HG02763 (cell line): ENCODE results near the gene FAM216A.
"Not testable (repeated sequence)": the region's sequence is repeated elsewhere in the genome, so short reads cannot be mapped to it uniquely, and the experiment has no call there.

Experiments
- ATAC-seq: cut with Tn5 transposase; IDR thresholded peaks from one replicate; pipeline ENCODE4 v1.9.1; 2021; ENCODE audit warnings: mild to moderate bottlenecking, moderate library complexity; ENCODE audit not compliant: unreplicated experiment

The FAM216A gene

DNA sequence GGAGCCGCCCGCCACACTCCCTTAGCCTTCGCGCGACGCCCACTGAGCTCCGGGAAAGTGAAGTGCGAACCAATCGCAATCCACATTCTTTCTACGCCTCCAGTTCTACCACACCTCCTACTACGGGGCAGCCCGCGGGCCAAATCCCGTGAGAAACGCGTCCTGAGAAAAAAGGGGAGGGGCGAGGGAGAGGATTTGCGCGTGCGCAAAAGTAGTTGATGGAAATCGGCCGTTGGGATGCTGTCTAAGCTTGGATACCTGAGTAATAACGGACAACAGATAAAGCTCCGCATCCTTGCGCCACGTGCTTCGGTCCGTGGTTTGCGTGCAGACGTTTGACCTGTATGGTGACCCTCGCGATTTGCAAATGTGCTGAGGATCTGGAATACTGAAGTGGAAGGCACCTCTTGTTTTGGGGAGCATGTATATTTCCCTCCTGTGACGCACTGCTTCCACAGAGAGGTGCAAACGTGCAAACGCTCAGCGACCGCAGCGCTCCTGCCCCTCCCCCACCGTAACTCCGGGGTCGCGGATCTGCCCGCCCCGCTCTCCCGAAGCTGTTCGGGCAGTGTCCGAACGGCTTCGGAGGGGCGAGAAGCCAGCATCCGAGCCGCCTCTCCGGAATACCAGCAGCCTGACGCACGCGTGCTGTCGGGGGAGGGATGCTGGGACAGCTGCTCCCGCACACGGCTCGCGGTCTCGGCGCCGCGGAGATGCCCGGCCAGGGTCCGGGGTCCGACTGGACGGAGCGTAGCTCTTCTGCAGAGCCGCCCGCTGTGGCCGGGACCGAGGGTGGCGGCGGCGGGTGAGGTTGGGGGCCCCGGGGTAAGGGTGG is at the start of gene FAM216A, which contains the start of gene GPN3:
Gene FAM216A (plus strand): TSS at position 632 of the 835 bp plus-strand sequence. CDS start 31 bp downstream, at position 663.
Gene GPN3 (minus strand): TSS at position 44 of the 835 bp plus-strand sequence. CDS start 54 bp downstream, outside the sequence.
- ATAC-seq: peak; percentile 76

DNA sequence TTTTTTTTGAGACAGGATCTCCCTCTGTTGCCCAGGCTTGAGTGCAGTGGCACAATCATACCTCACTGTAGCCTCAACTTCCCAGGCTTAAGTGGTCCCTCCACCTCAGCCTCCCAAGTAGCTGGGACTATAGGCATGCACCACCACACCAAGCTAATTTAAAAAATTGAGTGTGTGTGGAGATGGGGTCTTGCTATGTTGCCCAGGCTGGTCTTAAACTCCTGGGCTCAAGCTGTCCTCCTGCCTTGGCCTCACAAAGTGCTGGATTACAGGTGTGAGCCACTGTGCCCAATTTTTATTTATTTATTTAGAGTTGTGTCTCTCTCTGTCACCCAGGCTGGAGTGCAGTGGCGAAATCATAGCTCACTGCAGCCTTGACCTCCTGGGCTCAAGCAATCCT is 48.0 kb upstream of the FAM216A start:
- ATAC-seq: not testable (repeated sequence)

DNA sequence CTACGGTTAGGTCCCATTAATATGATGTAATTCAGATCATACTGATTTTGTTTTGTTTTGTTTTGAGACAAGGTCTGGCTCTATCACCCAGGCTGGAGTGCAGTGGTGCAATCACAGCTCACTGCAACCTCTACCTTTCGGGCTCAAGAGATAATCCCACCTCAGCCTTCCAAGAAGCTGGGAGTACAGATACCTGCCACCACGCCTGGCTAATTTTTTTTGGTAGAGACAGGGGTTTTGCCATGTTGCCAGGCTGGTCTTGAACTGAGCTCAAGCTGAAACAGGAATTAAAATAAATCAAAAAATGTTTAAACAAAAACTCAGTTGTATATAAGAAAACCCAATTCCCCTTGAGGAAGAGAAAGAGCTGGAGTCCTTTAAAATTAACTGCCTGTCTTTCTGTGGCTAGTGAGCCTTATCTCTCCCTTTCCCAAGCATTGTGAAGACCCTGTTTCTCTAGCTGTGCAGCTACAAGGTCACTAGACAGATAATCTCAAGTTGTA is 47.4 kb upstream of the FAM216A start:
- ATAC-seq: no peak

- ATAC-seq: no peak
Observed at GRCh38 chr12:110421701-110422100, 46.9 kb upstream of the FAM216A start.

- ATAC-seq: no peak
Observed at GRCh38 chr12:110424237-110424636, 44.4 kb upstream of the FAM216A start.

DNA sequence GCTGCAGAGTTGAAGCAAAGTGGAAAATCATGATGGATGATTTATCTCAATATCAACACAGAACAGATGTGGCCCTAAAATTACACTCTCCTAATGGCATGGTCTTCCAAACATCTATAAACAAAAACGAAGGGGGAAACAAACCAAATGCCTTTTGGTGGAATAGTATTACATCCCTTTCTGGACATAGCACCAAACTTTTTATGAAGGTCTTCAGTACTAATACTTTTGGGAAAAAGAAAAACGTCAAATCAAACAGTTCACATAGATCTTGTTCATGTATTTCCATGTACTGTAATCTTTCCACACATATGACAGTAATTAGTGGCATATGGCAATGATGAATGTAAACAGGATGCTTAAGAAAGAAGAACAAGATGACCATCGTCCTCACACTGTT is 42.2 kb upstream of the FAM216A start:
- no peak for ATAC-seq

- ATAC-seq: not testable (repeated sequence)
Observed at GRCh38 chr12:110429676-110430075, 39.0 kb upstream of the FAM216A start.

GRCh38 chr12:110431957-110432587 is 36.6 kb upstream of the FAM216A start:
- no peak for ATAC-seq

GRCh38 chr12:110436231-110436630 is 32.4 kb upstream of the FAM216A start:
- ATAC-seq: no peak

DNA sequence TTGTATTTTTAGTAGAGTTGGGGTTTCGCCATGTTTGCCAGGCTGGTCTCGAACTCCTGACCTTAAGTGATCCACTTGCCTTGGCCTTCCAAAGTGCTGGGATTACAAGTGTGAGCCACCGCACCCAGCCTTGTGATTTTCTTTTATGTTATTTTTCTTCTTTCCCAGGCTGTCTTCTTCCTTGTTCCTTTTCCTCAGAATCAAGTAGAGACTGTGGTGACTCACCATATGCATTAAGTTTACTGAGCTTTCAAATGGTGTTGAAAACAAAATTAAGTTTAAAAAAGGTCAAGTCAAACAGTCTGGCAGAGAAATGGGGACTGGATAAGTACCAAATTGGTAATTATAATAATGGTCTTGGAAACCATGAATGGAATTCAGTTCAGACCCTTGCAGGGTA is 24.2 kb upstream of the FAM216A start:
- no peak for ATAC-seq

DNA sequence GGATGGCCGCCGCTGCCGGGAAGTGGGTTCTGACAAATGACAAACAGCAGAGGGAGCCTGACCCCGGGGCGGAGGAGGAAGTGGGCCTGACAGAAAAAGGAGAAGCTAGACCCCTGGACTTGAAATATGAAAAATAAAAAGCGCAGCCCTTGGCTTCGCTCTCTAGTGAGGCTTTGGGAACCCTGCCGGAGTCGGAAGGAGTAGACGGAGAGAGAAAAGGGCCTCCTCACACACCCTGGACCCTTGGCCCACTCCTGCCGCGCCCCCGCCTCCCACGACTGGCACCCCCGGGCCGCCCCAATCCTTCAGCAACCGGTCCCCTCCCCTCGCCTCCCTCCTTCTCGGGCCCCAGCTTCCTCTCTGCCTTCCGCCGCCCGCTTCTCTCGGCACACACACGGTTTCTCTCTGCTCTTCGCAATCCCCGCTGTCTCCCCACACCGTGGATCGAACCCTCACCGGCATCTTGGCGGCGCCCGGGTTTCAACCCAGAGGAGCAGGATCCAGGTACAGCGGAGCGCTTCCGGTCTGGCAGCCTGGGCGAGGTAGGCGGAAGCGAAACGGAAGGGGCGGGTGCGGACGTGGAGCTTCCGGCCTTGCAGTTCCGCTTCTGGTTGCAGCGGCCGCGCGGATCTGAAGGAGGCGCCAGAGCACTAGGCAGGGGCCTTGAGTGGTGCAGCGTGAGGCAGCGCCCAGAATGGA is 18.7 kb upstream of the FAM216A start, which contains the start of gene ARPC3:
Gene ARPC3 (minus strand): TSS at position 539 of the 699 bp plus-strand sequence. CDS start 77 bp downstream, at position 462.
- ATAC-seq: peak; percentile 93

DNA sequence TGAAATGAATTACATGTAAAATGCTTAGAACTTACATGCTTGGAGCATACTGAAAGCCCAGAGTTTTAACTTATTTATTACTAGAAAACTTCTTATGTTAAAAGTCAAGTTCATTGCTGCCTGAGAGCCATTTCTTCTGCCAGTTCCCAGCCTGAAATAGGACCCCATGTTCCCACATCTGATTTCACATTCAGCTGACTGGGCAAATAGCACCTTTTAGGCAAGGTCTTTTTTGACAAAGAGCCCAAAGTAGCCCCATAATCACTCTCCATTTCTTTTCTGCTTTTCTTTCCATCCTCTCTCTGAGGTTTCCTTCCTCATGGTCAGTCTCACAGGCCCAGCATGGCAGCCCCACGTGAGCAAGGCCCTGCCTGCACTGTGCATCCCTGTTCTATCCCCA is 17.4 kb upstream of the FAM216A start:
- ATAC-seq: no peak

DNA sequence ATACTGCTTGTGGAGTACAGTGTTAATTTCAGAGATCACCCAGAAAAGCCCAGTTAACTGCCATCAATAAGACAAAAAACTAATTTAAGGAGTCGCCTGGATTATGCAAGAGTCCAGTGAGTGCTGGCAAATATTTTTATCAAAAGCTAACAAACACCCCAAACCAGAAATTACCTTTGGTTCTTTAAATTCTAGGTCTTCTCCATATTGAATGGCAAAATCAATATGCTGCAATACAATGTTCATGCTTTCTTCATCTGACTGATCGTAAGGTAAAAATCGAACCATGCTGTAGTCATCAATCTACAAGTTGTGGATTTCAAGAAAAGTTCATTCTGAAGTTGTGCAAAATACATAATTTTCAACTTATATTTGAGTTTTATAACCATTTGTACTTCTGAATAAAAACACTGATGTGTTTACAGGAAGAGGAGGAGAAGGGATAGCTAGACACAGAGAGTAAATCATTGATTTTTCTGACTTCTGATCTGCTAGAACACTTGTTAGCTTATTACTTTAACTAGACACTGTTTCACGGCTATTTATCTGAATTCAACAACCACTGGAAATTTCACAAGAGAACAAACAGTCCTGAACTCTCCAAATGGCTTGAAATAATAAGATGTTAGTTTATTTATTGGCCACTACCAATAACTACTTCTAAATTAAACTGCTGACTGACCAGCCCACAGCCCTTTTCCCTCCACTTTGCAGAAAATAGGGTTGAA is 14.9 kb upstream of the FAM216A start:
- no peak for ATAC-seq

- no peak for ATAC-seq
Observed at GRCh38 chr12:110458756-110459155, 9.9 kb upstream of the FAM216A start.

GRCh38 chr12:110461189-110461588 is 7.5 kb upstream of the FAM216A start:
- ATAC-seq: not testable (repeated sequence)

DNA sequence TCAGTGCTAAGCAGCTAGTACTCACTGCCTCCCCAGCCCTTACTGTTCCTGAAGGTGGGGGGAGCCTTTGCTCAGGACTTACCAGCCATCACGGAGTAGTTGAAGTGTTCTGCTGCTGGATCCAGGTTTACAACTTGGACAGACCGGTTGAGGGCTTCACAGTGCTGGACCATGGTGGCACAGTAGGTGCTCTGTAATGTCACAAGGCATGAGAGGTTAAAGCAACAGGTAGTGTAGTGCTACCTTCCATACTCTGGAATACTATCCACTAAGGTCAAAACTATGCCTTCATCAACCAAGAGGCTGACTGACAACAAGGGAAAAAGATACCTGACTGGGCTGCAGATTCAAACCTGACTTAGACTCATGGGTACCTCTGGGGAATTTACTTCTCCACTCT is 3.6 kb upstream of the FAM216A start:
- ATAC-seq: no peak

DNA sequence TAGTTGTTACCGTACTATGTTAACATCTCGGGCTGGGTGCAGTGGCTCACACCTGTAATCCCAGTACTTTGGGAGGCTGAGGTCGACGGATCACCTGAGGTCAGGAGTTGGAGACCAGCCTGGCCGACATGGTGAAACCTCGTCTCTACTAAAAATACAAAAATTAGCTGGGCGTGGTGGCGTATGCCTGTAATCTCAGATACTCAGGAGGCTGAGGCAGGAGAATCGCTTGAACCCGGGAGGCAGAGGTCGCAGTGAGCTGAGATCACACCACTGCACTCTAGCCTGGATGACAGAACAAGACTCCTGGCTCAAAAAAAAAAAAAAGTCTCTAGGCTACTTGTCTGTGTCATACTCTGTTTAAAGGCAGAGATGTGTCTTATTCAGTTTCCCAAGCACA is 2.9 kb upstream of the FAM216A start:
- ATAC-seq: not testable (repeated sequence)

DNA sequence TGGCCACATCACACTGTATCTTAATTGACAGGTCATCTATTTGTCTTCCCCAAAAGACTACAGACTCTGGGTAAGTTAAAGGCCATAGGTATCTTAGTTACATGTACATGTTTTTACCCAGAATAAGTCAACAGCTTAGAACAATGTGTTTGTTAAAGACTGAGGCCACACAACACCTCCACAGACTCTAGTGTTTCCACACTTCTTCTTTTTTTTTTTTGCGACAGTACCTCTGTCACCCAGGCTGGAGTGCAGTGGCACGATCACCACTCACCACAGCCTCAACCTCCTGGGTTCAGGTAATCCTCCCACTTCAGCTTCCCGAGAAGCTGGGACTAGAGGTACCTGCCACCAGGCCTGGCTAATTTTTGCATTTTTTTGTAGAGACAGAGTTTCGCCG is 1.9 kb upstream of the FAM216A start:
- ATAC-seq: no peak

GRCh38 chr12:110467847-110468213 is 815 bp upstream of the FAM216A start:
- ATAC-seq: no peak

DNA sequence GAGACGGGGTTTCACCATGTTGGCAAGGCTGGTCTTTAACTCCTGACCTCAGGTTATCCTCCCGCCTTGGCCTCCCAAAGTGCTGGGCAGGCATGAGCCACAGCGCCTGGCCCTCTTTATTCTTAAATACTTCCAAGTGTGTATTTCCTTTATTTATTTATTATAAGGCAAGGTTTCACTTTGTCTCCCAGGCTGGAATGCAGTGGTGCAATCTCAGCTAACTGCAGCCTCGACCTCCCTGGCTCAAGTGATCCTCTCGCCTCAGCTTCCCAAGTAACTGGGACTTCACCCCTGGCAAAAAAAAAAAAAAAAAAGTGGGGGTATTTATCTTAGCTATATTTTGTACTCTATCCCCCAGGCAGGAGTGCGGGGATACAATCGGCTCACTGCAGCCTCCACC is 6.8 kb downstream of the FAM216A start:
- no peak for ATAC-seq
